Fibroblast of skin of left quadriceps (primary cell): ENCODE data around the gene CD5L.

ENCODE experiments used
- DNase-seq, 2 experiments: peaks; one replicate each; pipeline ENCODE4 v3.0.0-alpha.2; 2013; ENCODE audit warnings: low read depth in 2 of 2

Gene CD5L

DNA sequence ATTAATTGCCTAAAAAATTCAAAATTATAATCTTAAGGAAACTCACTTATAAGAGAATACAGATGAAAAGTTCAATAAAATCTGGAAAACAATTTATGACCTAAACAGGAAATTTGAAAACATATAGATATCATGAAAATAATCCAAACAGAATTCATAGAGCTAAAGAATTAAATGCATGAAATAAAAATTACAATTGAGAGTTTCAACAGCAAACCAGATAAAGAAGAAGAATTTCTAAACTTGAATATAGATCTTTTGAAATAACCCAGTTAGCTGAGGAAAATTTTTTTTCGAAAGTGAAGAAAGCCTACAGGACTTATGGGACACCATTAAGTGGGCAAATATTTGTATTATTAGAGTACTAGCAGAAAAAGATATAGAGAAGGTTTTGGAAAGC, 28.3 kb downstream of the CD5L start:
- DNase-seq, result no peak

DNA sequence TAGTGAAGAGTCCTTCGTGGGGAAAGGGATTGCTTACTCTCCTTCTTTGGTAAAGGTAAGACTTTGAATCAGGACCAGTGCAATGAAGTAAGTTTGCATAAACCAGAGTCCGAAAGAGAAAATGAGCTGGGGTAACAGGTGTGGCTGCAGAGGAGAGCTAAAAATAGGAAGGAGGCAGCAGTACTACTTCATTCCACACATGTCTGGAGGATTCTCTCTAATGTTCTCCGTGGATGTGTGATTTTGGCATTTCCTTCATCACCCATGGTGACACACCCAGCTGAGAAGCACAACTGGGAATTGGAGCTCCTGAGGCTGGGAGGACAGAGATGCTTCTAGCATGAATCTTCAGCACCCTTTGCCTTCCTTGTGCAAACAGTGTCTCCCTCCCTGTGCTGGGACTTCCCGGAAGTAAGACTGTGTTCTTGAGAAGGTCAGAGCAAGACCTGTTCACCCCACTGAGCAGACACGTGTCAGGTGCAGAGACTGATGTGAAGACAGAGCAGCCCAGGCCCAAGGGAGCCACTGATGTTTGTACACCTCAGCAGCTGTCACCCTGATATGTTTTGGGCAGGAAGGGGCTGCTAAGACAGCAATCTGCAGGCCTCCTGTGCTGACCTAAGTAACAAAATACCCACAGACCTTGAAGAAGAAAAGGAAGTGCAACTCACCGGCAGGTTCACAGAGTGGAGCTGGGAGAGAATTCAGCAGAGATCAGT, 35.0 kb downstream of the CD5L start:
- DNase-seq, result no peak

DNA sequence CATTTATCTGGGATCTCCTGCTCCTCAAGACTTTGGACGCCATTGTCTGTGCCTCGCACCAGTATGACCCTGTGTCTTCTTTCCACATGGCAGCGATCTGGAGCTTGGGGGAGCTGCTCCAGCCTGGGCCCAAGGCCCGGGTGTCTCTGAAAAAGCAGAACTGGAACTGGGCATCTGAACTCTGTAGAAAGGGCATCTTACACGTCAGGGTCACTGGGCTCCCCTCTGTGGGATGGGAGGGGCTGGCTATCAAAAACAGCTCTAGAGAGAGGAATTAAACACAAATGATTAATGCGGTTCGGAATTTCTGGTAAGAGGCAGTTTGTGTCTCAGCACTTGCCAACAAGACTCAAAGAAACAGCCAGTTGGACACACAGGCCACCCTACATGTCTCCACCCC, 37.8 kb downstream of the CD5L start:
- no peak for DNase-seq

DNA sequence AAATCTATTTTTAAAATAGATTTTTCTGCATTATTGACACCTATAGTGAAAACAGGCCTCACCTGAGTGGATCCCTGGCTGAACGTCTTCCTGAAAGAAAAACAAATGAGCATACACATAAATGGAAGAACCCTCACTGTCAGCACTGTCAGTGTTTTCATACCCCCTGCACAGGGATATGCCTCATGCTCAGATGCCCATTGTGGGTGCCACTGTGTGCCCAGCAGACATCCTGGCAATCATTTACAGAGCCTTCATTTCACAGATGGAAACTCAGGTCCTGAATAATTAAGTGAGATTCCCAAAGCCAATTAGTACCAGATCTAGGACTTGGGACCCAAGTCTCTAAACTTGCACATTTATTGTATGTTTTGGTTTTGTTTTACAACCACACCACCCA, 41.6 kb downstream of the CD5L start:
- DNase-seq, result no peak

DNA sequence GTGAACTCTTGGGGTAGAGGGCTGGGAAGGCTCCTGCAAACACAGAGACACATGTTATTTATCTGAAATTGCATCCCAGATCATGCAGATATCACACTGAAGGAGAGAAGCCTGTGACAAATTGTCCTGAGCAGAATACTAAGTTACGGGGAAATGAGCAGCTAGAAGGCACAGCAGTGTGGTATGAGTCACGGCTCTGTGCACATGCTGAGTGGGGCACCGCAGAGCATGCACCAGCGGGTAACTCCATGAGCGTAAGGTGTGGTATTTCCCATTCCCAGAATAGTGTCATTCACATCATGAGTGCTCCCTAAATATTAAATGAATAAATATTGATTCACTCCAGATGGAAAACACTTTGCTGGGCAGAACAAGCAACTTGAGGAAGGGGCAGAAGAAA, 43.4 kb downstream of the CD5L start:
- no peak for DNase-seq

DNA sequence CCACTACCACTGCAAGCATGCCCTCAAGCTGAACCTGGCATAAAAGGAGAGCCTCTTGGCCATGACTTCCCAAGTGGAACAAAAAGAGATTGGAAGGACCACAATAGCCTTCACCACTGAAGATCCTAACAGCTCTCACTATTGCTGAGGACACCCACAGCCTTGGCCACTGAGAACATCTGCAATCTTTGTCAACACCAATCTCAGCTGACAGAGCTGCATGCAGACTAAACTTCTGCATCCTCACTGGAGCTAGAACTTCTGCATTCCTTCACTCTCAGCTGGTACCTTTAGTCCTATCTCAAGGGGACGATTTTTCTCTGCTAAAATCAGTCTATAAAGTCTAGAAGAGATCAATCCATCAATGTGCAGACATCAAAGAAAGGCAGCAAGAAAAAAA, 56.4 kb downstream of the CD5L start:
- no peak for DNase-seq

DNA sequence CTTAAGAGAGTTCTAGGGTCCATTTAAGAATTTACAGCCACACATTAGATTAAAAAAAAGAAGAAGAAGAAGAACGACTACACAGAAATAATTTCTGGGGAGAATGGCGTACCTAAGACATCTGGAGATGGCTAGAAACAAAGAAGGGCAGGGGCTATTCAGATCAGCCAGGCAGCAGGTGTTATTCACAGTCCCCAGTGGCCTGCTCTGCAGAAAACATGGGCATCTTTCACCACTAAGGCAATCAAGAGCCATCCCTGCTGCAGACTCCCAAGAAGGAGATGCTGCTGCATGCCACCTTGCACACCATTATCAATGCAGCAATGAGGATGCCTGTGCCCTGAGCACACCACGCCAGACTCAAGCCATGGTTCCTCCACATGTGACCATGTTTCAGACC, 56.8 kb downstream of the CD5L start:
- no peak for DNase-seq

DNA sequence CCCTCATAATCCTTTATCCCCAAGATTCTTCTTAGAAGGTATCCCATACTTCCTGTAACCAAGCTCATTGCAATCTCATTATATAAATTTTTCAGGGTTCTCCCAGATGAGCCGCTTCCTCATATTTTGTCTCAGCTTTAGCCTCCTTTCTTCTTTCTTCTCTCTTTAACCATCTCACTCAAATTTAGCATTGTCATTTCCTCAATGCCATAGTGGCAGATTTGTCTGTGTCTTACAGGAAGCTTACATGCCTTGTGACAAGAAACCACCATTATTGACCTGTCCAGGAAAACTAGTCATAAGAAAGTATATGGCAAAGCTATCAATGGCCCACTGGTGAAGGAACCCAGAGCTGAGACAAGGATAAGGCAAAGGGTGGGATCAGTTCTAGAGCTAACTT, 58.7 kb downstream of the CD5L start:
- no peak for DNase-seq

DNA sequence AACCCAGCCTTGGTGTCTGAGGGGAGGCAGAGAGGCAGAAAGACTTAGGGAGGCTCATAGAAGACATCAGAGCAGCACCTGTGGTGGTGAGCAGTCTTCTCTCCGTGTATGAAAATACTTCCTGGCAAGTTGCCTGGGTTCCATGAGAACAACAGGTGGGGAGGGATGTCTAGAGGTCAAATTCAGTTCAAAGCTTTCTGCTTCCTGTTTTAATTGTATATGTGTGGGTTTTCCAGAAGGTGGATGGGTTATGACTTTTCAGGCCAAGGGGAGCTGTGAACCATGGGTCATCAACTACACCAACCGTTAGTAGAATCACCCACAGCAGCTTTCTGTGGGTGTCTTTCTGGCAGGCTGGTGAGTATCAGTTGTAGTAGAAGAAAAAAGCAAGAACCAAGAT, 60.6 kb downstream of the CD5L start:
- DNase-seq, result no peak
